GM19023 (cell line): ENCODE data around the gene NECAB2.

Experiments
- ATAC-seq: cut with Tn5 transposase; IDR thresholded peaks from one replicate; pipeline ENCODE4 v1.9.1; 2021; ENCODE audit warnings: mild to moderate bottlenecking, moderate library complexity; ENCODE audit not compliant: unreplicated experiment

Gene NECAB2

DNA sequence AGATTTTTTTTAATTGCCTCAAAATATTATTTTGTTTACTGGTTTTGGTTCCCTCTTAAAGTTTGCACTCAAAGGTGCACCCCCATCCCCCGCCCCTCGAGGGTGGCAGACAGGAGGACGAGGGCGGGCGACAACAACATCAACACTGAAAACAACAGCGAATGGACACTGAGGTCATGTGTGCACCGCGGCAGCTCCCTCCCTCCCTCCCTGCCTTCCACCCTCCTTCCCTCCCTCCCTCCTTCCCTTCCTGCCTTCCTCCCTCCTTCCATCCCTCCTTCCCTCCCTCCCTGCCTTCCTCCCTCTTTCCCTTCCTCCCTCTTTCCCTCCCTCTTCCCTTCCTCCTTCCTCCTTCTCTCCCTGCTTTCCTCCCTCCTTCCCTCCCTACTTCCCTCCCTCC, 16.5 kb upstream of the NECAB2 start:
- ATAC-seq = no peak

- ATAC-seq = no peak
These were observed 15.5 kb upstream of the NECAB2 start for GRCh38 chr16:83952587-83952939.

DNA sequence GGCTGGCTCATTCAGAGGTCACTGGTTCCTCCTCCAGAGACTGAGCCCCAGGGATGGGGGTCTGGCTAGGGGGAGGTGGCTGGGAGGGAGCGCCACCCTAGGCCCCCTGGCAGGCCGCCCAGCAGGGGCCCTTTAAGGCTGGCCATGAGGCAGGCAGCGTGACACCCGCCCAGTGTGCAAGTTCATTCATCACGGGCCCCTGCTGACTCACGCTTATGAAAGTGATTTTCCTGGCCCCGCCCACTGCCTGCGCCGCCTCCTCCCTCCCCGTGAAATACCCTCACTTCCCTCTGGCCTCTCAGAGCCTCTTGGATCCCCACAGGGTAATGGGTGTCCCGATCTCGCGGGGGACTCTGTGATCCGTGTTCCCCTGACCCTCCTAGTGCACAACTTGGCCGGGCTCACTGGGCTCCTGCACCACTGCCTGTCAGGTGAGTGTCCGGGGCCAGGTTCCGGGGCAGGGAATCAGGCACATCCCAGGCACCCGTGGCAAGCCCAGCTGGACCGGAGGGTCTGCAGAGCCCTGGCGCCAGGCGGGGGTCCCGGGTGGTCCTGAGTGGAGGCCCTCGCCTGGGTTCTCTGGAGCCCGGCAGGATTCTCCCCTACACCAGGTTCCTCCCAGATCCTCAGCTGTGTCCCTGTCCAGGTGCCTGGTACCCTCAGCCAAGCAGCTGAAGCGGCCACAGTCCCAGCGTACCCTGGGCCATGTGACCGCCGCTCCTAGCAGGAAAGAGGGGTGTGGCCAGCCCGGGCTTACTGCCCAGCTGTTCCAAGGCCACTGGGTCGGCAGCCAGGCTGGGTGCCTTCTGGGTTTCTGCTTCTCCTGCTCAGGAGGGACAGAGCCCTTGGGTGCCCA, 14.9 kb upstream of the NECAB2 start, which contains the start of gene OSGIN1:
Gene OSGIN1 (plus strand): TSS at position 301 of the 856 bp plus-strand sequence. CDS start 4,432 bp downstream, outside the sequence.
- peak; percentile 75 for ATAC-seq

- ATAC-seq = peak; percentile 10
These were observed 14.1 kb upstream of the NECAB2 start for GRCh38 chr16:83953796-83954576.

GRCh38 chr16:83954577-83955016, 13.4 kb upstream of the NECAB2 start:
- no peak for ATAC-seq

GRCh38 chr16:83955218-83956130, 12.6 kb upstream of the NECAB2 start:
- no peak for ATAC-seq

DNA sequence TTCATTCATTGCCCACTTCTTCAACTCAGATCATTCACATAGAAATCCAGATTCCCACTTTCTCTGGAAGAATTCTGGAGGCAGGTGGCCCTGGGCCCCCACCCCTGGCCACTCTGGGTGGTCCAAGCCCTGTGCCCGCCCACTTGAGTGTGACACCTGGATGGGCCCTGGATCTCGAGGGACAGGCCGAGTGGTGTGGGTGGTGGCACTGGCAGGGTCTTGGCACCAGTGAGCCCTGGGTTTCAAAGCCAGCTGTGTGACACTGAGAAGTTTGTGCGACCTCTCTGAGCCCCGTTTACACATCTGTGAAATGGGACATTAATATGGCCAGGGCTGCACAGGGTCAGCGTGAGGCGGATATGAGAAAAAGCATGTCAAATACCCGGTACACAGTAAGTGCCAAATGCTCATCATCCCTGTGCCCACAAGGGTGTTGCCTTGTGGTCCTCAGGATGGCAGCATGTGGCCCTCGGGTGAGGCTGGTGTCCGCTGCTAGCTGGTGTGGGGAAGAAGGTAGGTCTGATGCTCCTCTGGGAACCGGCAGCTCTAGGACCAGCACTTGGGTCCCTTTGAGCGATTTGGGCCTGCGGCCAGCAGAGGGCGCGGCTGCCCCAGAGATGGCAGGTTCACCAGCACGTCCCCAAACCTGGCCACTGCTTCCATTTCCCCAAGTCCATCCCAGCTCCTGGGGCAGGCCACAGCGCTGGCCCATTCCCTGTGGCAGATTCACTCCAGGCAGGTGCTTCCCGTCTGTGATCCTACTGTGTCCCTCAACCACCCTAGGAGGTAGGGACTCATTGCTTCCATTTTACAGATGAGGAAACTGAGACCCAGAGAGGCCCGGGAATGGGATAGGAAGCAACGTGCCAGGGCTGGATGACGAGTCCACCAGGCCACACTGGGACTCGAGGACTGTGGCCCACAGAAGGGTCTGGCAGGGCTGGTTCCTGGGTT, 11.4 kb upstream of the NECAB2 start:
- peak; percentile 48 for ATAC-seq

- ATAC-seq = no peak
These were observed 10.7 kb upstream of the NECAB2 start for GRCh38 chr16:83957296-83957855.

GRCh38 chr16:83958137-83958845, 9.8 kb upstream of the NECAB2 start:
- no peak for ATAC-seq

- ATAC-seq = no peak
These were observed 9.0 kb upstream of the NECAB2 start for GRCh38 chr16:83958846-83959565.

GRCh38 chr16:83959656-83960434, 8.2 kb upstream of the NECAB2 start:
- ATAC-seq = no peak

GRCh38 chr16:83960521-83961249, 7.4 kb upstream of the NECAB2 start:
- ATAC-seq = no peak

DNA sequence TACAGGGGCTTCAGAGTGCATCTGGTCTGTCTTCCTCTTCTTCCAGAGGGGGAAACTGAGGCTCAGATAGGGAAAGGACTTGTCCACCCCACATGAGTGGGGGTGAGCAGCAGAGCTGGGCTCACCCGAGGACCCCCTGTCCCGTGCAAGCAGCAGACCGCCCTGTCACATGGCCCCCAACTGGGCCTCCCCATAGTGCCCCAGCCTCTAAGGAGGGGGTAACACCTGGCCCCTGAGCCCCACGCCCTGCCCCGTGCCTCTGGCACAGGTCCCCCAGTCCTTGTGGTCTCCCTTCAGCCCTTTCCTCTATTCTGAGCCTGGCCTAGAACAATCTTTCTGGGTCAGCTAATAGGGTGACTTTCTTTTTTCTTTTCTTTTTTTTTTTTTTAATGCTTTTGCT, 6.5 kb upstream of the NECAB2 start:
- no peak for ATAC-seq

DNA sequence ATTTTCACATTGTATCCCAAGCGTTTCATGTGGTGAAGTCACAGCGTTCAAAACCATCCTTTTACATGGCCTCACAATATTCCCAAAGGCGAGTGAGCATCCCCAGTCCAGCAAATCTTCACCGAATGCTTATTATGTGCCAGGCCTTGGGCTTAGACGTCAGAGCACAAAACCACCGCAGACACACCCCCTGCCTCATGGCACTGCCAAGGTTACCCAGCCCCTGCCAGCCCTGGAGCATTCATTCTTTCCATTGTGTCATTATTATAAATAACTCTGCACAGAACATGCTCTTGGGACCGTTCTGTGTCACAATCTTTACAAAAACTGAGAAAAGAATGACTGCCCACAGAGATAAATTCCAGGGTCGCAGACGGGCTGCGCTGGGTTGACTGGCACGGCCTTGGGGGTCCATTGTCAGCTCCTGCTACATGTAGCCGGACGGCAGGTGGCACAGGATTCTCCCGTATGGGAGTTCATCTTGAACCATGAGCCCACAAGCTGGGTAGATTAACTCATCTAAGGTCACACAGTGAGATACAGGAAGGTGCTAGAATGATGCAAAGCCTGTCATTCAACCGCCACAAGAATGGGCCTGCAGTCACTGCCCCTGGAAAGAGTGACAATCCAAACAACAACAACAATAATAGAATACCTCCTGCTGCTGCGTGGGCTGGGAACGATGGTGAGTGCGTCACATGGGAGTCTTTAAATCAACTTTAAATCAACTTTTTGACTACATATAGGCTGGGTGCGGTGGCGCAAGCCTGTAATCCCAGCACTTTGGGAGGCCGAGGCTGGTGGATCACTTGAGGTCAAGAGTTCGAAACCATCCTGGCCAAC, 4.5 kb upstream of the NECAB2 start:
- ATAC-seq = no peak

GRCh38 chr16:83964684-83965443, 3.2 kb upstream of the NECAB2 start:
- no peak for ATAC-seq
